Neural cell (in vitro differentiated cells): ENCODE results near the gene CDA. TPM values are rescaled to one million over a fixed set of nuclear protein-coding genes. Genes with fewer than 3 reads are reported as not detected.

Source experiments
- polyA plus RNA-seq: library from polyadenylated mRNA; depleted of rRNA; stranded (reverse); fragments of >200 nt; gene quantifications from 2 replicates; pipeline ENCODE4 v1.2.3, GENCODE V29; 2014

The CDA gene
- polyA plus RNA-seq, 1 donor from 2014 or later, result not detected

Other genes with a start within 250 kb of the CDA start
- gene CAMK2N1, start 102.9 kb upstream of the CDA start, polyA plus RNA-seq, result 54.2 and 67.1 TPM in 2 replicates
- gene MUL1, start 80.9 kb upstream of the CDA start, polyA plus RNA-seq, result 13.5 TPM in 2 replicates
- 0.52 and 1.3 TPM in 2 replicates for gene FAM43B, start 36.5 kb upstream of the CDA start, polyA plus RNA-seq
- 73.4 and 95.3 TPM in 2 replicates for gene PINK1, start 44.4 kb downstream of the CDA start, polyA plus RNA-seq
- 177 and 216 TPM in 2 replicates for gene DDOST, start 72.3 kb downstream of the CDA start, polyA plus RNA-seq
- gene KIF17, start 128.9 kb downstream of the CDA start, polyA plus RNA-seq, result 8.7 and 10.0 TPM in 2 replicates
- 14.1 and 27.9 TPM in 2 replicates for gene SH2D5, start 143.6 kb downstream of the CDA start, polyA plus RNA-seq
- 389 and 425 TPM in 2 replicates for gene HP1BP3, start 198.2 kb downstream of the CDA start, polyA plus RNA-seq